Nephron (organoid): ENCODE measurements around the gene KBTBD12.
"Not testable (repeated sequence)": the region's sequence is repeated elsewhere in the genome, so short reads cannot be mapped to it uniquely, and the experiment has no call there.

Experiments used
- H3K27ac Mint-ChIP-seq, 3 experiments: 2 replicates each; pipeline ENCODE4 v1.8.0; 2020; ENCODE audit warnings: mixed read lengths in 3 of 3, mild to moderate bottlenecking in 2 of 3, moderate library complexity in 1 of 3
- H3K27me3 Mint-ChIP-seq: 2 replicates; pipeline ENCODE4 v1.8.0; 2021; ENCODE audit warnings: low read depth, mild to moderate bottlenecking, moderate library complexity, mixed read lengths
- H3K36me3 Mint-ChIP-seq: 2 replicates; pipeline ENCODE4 v1.8.0; 2020; ENCODE audit warnings: low read depth, mixed read lengths
- H3K4me1 Mint-ChIP-seq: 2 replicates; pipeline ENCODE4 v1.8.0; 2020; ENCODE audit warnings: mixed read lengths
- H3K4me3 Mint-ChIP-seq, 3 experiments: 2 replicates each; pipeline ENCODE4 v1.8.0; 2020; ENCODE audit warnings: mild to moderate bottlenecking in 3 of 3, mixed read lengths in 3 of 3, moderate library complexity in 2 of 3
- H3K9me3 Mint-ChIP-seq: 2 replicates; pipeline ENCODE4 v1.8.0; 2020; ENCODE audit warnings: mixed read lengths
- TF ChIP-seq, protein P1 (sequence below), 3 experiments: fragments of 200-600 bp; sonication (generic); IDR thresholded peaks; one replicate each; pipeline ENCODE4 v1.5.0; 2021; ENCODE audit warnings: antibody characterized with exemption in 3 of 3; ENCODE audit not compliant: unreplicated experiment in 3 of 3

The KBTBD12 gene

DNA sequence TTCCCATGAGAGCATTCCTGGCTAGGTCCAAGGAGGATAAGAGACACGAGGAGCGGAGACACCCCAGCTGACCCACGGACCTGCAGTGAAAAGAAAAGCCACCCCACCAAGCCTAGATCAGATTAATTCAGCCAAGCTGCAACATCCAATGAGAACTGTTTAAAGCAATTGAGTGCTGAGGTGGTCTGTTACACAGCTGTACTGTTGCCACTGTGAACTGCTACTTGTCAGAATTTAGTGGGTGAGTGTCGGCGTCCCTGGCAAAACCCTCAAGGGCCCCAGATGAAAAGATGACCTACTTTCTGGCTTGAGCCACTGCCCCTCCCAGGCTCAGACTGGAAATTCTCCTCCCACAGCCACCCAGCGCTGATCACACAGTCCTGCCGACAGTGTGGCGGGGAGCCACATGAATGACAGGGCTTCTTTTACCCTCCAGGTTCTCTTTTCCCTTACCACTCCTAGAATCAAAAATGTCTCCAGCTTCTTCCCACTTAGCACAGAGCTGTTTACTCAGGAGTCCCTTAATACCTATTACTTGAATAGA lies 26.4 kb upstream of the KBTBD12 start:
- TF ChIP-seq, protein P1, sequence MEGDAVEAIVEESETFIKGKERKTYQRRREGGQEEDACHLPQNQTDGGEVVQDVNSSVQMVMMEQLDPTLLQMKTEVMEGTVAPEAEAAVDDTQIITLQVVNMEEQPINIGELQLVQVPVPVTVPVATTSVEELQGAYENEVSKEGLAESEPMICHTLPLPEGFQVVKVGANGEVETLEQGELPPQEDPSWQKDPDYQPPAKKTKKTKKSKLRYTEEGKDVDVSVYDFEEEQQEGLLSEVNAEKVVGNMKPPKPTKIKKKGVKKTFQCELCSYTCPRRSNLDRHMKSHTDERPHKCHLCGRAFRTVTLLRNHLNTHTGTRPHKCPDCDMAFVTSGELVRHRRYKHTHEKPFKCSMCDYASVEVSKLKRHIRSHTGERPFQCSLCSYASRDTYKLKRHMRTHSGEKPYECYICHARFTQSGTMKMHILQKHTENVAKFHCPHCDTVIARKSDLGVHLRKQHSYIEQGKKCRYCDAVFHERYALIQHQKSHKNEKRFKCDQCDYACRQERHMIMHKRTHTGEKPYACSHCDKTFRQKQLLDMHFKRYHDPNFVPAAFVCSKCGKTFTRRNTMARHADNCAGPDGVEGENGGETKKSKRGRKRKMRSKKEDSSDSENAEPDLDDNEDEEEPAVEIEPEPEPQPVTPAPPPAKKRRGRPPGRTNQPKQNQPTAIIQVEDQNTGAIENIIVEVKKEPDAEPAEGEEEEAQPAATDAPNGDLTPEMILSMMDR (IDR thresholded peaks at IDR 0.05; ENCODE audit: unreplicated experiment in 3 of 3), result no peak
- H3K4me3 Mint-ChIP-seq, result no peak overlapping the region
- H3K4me1 Mint-ChIP-seq, result peaks cover 45% of the 10 kb centered on the region
- H3K27me3 Mint-ChIP-seq, result no peaks in the 10 kb centered on the region
- H3K9me3 Mint-ChIP-seq, result peaks cover 5% of the 10 kb centered on the region
- H3K27ac Mint-ChIP-seq, result peak overlapping the region; percentile 62 to 80 (median 67)
- H3K36me3 Mint-ChIP-seq, result no peaks in the 10 kb centered on the region

DNA sequence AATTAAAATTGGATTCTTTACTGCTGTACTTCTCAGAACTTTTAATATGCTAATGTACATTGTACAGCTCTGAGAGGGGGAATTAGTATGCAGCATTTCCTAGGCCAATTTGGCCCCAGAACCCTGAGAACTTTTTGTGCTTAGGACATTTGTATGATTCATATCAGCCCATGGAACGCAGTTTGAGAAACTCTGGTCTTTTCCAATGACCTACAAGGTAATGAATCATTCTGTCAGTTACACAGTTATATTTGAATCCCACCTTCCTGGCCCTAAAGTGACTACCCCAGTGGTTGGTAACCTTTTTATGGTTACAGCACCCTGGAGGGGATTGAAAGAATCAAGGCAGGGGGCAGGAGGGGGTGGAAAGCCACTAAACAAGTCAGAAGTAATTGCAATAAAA lies 25.6 kb upstream of the KBTBD12 start:
- H3K4me3 Mint-ChIP-seq, result no peak overlapping the region
- H3K27me3 Mint-ChIP-seq, result no peaks in the 10 kb centered on the region
- H3K36me3 Mint-ChIP-seq, result no peaks in the 10 kb centered on the region
- peaks cover 45% of the 10 kb centered on the region for H3K4me1 Mint-ChIP-seq
- H3K27ac Mint-ChIP-seq, result peak overlapping the region; percentile 60 to 80 (median 67)
- peaks cover 5% of the 10 kb centered on the region for H3K9me3 Mint-ChIP-seq
- TF ChIP-seq, protein P1 (IDR thresholded peaks at IDR 0.05; ENCODE audit: unreplicated experiment in 3 of 3), result no peak

DNA sequence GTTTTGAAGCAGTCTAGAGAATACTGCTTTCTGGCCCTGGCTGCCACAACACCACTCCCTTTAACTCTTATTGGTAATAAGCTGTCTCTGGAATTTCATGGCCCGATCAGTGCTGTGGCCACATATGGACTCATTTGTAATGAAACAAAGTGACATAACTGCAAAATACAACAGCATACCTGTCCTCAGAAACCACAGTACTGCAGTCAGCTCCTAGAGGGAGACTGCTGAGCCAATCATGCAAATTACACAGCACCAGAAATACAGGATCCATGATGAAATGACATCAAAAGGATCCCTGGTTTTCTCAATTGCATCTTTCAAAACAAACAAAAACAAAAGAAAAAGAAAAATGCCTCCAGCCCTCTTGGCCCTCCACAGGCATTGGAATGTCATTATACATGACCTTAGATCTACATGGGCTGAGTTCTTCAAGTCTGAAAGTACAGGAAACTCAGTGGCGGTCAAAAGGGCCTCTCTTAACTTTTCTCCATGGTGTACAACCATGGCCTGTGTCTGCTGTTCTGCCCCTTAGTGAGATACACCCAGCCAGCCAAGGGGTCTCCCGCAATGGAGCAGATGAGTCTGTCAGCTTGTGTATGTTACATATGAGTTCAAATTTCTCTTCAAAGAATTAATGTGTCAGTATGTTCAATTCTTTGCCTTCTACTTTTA lies 24.9 kb upstream of the KBTBD12 start:
- TF ChIP-seq, protein P1 (IDR thresholded peaks at IDR 0.05; ENCODE audit: unreplicated experiment in 3 of 3), result peak in 2 of 3 experiments; percentile 19 to 20
- H3K9me3 Mint-ChIP-seq, result peaks cover 5% of the 10 kb centered on the region
- no peaks in the 10 kb centered on the region for H3K36me3 Mint-ChIP-seq
- H3K27ac Mint-ChIP-seq, result peak overlapping the region; percentile 28 to 80 (median 67)
- no peaks in the 10 kb centered on the region for H3K27me3 Mint-ChIP-seq
- H3K4me3 Mint-ChIP-seq, result no peak overlapping the region
- peaks cover 45% of the 10 kb centered on the region for H3K4me1 Mint-ChIP-seq

DNA sequence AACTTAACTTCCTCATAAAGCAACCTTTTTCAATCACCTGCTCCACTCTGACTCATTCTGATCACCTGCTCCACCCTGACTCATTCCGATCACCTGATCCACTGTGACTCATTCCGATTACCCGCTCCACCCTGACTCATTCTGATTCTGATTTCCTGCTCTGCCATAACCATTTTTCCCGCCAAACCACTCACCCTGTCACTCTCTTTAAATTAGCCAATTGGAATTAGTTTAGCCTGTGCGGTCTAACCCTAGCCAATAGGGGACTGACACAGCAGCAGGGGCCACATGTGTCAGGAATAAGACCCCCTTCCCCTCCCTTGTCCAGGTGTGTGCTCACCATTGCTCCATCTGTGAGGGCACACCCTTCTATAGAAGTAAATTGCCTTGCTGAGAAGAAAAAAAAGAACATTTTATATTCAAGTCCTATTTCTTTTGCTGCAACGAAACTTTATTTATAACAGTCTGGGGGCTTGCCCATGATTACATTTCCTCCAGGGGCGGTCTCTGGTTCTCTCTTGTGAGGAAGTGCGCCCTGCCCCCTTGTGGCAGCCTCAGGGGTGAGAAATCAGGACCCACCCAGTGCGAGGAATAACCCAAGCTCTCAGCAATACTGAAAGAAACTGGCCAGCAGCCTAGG lies 24.3 kb upstream of the KBTBD12 start:
- peak overlapping the region in 2 of 3 experiments; percentile 28 to 67 for H3K27ac Mint-ChIP-seq
- not testable (repeated sequence) for H3K9me3 Mint-ChIP-seq, H3K27me3 Mint-ChIP-seq, H3K36me3 Mint-ChIP-seq, H3K4me3 Mint-ChIP-seq
- peaks cover 45% of the 10 kb centered on the region for H3K4me1 Mint-ChIP-seq
- TF ChIP-seq, protein P1 (IDR thresholded peaks at IDR 0.05; ENCODE audit: unreplicated experiment in 3 of 3), result peak in 2 of 3 experiments; percentile 29 to 34

DNA sequence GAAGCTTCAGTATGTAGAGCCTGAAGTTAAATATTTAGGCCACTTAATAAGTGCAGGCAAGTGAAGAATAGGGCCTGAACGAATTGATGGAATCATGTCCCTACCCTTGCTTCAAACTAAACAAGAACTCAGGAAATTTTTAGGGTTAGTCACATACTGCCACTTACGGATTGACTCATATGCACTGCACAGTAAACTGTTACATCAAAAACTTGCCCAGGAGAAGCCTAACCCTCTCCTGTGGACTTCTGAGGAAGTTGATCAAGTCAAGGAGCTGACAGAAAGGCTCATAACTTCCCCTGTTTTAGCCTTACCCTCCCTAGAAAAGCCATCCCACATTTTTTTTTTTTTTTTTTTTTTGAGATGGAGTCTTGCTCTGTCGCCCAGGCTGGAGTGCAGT lies 20.6 kb upstream of the KBTBD12 start:
- no peaks in the 10 kb centered on the region for H3K36me3 Mint-ChIP-seq
- no peaks in the 10 kb centered on the region for H3K27me3 Mint-ChIP-seq
- peaks cover 13% of the 10 kb centered on the region for H3K4me1 Mint-ChIP-seq
- no peak overlapping the region for H3K27ac Mint-ChIP-seq
- peaks cover 5% of the 10 kb centered on the region for H3K9me3 Mint-ChIP-seq
- TF ChIP-seq, protein P1 (IDR thresholded peaks at IDR 0.05; ENCODE audit: unreplicated experiment in 3 of 3), result no peak
- no peak overlapping the region for H3K4me3 Mint-ChIP-seq
